ENCODE results near the gene MAPK1IP1L. TPM values are rescaled to one million over a fixed set of nuclear protein-coding genes. Genes with fewer than 3 reads are reported as not detected.
A peak's percentile ranks its signal among the peaks of the same experiment; 100 is the strongest.

Gene MAPK1IP1L
- total and polyA plus RNA-seq, 2 of the 13 experiments (the other 11 are each of a cell fraction or from before 2014, with no cell fraction given), result 27.8 to 68.4 TPM

DNA sequence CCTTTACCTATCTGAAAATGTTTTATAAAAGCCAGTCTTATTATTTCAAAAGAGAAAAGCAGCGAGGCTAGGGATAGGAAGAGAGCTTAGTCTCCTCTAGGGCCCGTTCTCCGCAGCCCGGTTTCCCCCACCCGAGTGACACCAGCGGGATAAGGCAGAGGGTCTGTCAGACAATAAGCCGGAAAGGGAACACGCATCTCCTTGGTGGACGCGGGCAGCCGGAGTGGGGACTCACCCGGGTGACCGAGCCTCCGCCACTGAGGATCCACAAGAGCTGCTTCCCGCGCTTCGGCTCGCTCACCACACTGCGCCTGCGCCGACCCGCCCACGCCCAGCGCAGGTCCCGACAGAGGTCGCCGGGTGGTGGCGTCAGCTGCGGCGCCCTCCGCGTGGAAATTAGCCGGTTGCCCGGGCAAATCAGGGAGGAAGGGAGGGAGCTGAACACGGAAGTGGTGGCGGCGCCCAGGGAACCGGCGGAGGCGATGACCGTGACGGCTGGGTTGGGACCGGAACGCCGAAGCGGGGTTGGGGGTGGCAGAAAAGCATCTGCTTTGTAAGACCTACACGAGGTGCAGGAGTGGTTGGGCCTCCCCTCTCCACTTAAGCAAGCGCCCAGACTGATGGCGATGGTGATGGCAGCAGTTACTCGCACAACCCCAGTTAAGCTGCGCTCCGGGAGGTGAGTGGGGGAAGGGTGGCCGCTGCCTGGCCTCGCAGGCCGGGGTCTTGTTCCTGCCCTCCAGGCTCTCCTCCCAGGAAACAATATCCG is 24.5 kb upstream of the MAPK1IP1L start, which contains the start of the genes SOCS4 and WDHD1 (continued):
- peak in 1 of 2 experiments; percentile 45; a peak in 1 of 4 replicates for TF ChIP-seq REST (IDR thresholded peaks at IDR 0.05; ENCODE audit: borderline replicate concordance in 1 of 2, low read depth in 1 of 2, low read length in 2 of 2)
- peak; percentile 73 for TF ChIP-seq NRL (CRISPR knock-in tag; IDR thresholded peaks at IDR 0.05; ENCODE audit: borderline replicate concordance)
- TF ChIP-seq TBX2 (CRISPR knock-in tag; IDR thresholded peaks at IDR 0.05; ENCODE audit: borderline replicate concordance), result peak; percentile 74
- TF ChIP-seq JDP2 (CRISPR knock-in tag; IDR thresholded peaks at IDR 0.05; ENCODE audit: borderline replicate concordance), result no peak
- TF ChIP-seq JARID2 (CRISPR knock-in tag; IDR thresholded peaks at IDR 0.05; ENCODE audit: insufficient replicate concordance), result no peak
- TF ChIP-seq ZNF776 (CRISPR knock-in tag; IDR thresholded peaks at IDR 0.05), result peak; percentile 70; the same call in 1 of the 2 replicates
- no peak for TF ChIP-seq KDM1A (CRISPR knock-in tag; IDR thresholded peaks at IDR 0.05)
- TF ChIP-seq NFYB (CRISPR knock-in tag; IDR thresholded peaks at IDR 0.05), result peak; percentile 86
- TF ChIP-seq ZSCAN22 (CRISPR knock-in tag; IDR thresholded peaks at IDR 0.05), result peak; percentile 74; the same call in 1 of the 2 replicates
- no peak for TF ChIP-seq TBP (CRISPR knock-in tag; IDR thresholded peaks at IDR 0.05)
- TF ChIP-seq, protein P1, sequence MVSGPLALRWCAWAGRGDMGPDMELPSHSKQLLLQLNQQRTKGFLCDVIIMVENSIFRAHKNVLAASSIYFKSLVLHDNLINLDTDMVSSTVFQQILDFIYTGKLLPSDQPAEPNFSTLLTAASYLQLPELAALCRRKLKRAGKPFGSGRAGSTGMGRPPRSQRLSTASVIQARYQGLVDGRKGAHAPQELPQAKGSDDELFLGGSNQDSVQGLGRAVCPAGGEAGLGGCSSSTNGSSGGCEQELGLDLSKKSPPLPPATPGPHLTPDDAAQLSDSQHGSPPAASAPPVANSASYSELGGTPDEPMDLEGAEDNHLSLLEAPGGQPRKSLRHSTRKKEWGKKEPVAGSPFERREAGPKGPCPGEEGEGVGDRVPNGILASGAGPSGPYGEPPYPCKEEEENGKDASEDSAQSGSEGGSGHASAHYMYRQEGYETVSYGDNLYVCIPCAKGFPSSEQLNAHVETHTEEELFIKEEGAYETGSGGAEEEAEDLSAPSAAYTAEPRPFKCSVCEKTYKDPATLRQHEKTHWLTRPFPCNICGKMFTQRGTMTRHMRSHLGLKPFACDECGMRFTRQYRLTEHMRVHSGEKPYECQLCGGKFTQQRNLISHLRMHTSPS (CRISPR knock-in tag; IDR thresholded peaks at IDR 0.05; ENCODE audit: low read depth), result 0 out of 2 replicates have a peak, but pooled peaks have one; percentile 29
- TF ChIP-seq ATF7 (IDR thresholded peaks at IDR 0.05), result no peak
- TF ChIP-seq ATF7 (CRISPR knock-in tag; IDR thresholded peaks at IDR 0.05), result peak; percentile 74; the same call in 1 of the 2 replicates
- TF ChIP-seq ZNF678 (CRISPR knock-in tag; IDR thresholded peaks at IDR 0.05), result peak; percentile 46; the same call in 1 of the 2 replicates
- TF ChIP-seq, protein P2, sequence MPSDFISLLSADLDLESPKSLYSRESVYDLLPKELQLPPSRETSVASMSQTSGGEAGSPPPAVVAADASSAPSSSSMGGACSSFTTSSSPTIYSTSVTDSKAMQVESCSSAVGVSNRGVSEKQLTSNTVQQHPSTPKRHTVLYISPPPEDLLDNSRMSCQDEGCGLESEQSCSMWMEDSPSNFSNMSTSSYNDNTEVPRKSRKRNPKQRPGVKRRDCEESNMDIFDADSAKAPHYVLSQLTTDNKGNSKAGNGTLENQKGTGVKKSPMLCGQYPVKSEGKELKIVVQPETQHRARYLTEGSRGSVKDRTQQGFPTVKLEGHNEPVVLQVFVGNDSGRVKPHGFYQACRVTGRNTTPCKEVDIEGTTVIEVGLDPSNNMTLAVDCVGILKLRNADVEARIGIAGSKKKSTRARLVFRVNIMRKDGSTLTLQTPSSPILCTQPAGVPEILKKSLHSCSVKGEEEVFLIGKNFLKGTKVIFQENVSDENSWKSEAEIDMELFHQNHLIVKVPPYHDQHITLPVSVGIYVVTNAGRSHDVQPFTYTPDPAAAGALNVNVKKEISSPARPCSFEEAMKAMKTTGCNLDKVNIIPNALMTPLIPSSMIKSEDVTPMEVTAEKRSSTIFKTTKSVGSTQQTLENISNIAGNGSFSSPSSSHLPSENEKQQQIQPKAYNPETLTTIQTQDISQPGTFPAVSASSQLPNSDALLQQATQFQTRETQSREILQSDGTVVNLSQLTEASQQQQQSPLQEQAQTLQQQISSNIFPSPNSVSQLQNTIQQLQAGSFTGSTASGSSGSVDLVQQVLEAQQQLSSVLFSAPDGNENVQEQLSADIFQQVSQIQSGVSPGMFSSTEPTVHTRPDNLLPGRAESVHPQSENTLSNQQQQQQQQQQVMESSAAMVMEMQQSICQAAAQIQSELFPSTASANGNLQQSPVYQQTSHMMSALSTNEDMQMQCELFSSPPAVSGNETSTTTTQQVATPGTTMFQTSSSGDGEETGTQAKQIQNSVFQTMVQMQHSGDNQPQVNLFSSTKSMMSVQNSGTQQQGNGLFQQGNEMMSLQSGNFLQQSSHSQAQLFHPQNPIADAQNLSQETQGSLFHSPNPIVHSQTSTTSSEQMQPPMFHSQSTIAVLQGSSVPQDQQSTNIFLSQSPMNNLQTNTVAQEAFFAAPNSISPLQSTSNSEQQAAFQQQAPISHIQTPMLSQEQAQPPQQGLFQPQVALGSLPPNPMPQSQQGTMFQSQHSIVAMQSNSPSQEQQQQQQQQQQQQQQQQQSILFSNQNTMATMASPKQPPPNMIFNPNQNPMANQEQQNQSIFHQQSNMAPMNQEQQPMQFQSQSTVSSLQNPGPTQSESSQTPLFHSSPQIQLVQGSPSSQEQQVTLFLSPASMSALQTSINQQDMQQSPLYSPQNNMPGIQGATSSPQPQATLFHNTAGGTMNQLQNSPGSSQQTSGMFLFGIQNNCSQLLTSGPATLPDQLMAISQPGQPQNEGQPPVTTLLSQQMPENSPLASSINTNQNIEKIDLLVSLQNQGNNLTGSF (CRISPR knock-in tag; IDR thresholded peaks at IDR 0.05), result 0 out of 2 replicates have a peak, but pooled peaks have one; percentile 9
- no peak for TF ChIP-seq NONO (IDR thresholded peaks at IDR 0.05)
- TF ChIP-seq NONO (CRISPR knock-in tag; conservative IDR thresholded peaks at IDR 0.05), result peak; percentile 87
- peak; percentile 59 for TF ChIP-seq CBFB (CRISPR knock-in tag; IDR thresholded peaks at IDR 0.05)
- TF ChIP-seq ZNF510 (CRISPR knock-in tag; IDR thresholded peaks at IDR 0.05; ENCODE audit: low read depth), result peak; percentile 47; the same call in 1 of the 2 replicates

Measured in HepG2 (cell line).